Activated naive CD8-positive, alpha-beta T cell (primary cell): ENCODE measurements around the gene TRMT112.

Source experiments
- H3K27ac Mint-ChIP-seq: one replicate; pipeline ENCODE4 v1.8.0; 2021; ENCODE audit warnings: mixed read lengths
- H3K27me3 Mint-ChIP-seq: one replicate; pipeline ENCODE4 v1.8.0; 2021; ENCODE audit warnings: mixed read lengths
- H3K36me3 Mint-ChIP-seq: one replicate; pipeline ENCODE4 v1.8.0; 2021; ENCODE audit warnings: mixed read lengths
- H3K4me1 Mint-ChIP-seq: one replicate; pipeline ENCODE4 v1.8.0; 2021; ENCODE audit warnings: low read depth, mixed read lengths
- H3K4me3 Mint-ChIP-seq: one replicate; pipeline ENCODE4 v1.8.0; 2021; ENCODE audit warnings: mild to moderate bottlenecking, mixed read lengths
- H3K9me3 Mint-ChIP-seq: one replicate; pipeline ENCODE4 v1.8.0; 2021; ENCODE audit warnings: low read depth, mixed read lengths

The TRMT112 gene

GRCh38 chr11:64287676-64288352, 29.5 kb downstream of the TRMT112 start:
- Mint-ChIP-seq H3K27me3 (peaks cover 5% of the 10 kb centered on the region), H3K36me3 (no peaks in the 10 kb centered on the region), H3K27ac (no peak overlapping the region), H3K4me1 (peaks cover 21% of the 10 kb centered on the region), H3K4me3 (no peak overlapping the region), H3K9me3 (no peaks in the 10 kb centered on the region)

- Mint-ChIP-seq H3K27ac (peak overlapping the region; percentile 72), H3K36me3 (no peaks in the 10 kb centered on the region), H3K9me3 (no peaks in the 10 kb centered on the region), H3K4me3 (peak overlapping the region; percentile 78), H3K27me3 (peaks cover 5% of the 10 kb centered on the region), H3K4me1 (peaks cover 19% of the 10 kb centered on the region)
These were observed 30.6 kb downstream of the TRMT112 start for GRCh38 chr11:64286801-64287159.

- peaks cover 19% of the 10 kb centered on the region for H3K4me1 Mint-ChIP-seq
- peak overlapping the region; percentile 78 for H3K4me3 Mint-ChIP-seq
- H3K36me3 Mint-ChIP-seq, result no peaks in the 10 kb centered on the region
- peaks cover 5% of the 10 kb centered on the region for H3K27me3 Mint-ChIP-seq
- peak overlapping the region; percentile 72 for H3K27ac Mint-ChIP-seq
- no peaks in the 10 kb centered on the region for H3K9me3 Mint-ChIP-seq
These were observed 31.2 kb downstream of the TRMT112 start for GRCh38 chr11:64285885-64286800.

GRCh38 chr11:64284962-64285884, 32.1 kb downstream of the TRMT112 start, which contains the start of gene GPR137:
TSS of gene GPR137 (plus strand) at chr11:64285848. CDS start at chr11:64286525, 677 bp downstream.
- no peaks in the 10 kb centered on the region for H3K36me3 Mint-ChIP-seq
- H3K27me3 Mint-ChIP-seq, result no peaks in the 10 kb centered on the region
- H3K4me3 Mint-ChIP-seq, result peak within 1 kb of the TSS; percentile 86
- H3K27ac Mint-ChIP-seq, result peak within 1 kb of the TSS; percentile 87
- H3K9me3 Mint-ChIP-seq, result no peaks in the 10 kb centered on the region
- H3K4me1 Mint-ChIP-seq, result peaks cover 15% of the 10 kb centered on the region

- Mint-ChIP-seq H3K27ac (peak within 1 kb of the TSS; percentile 87), H3K27me3 (no peaks in the 10 kb centered on the region), H3K4me3 (peak within 1 kb of the TSS; percentile 86), H3K36me3 (no peaks in the 10 kb centered on the region), H3K9me3 (no peaks in the 10 kb centered on the region), H3K4me1 (peaks cover 15% of the 10 kb centered on the region)
These were observed 33.1 kb downstream of the TRMT112 start, which contains the start of gene BAD for GRCh38 chr11:64284048-64284961. TSS of gene BAD (minus strand) at chr11:64284665. CDS start at chr11:64284368, 297 bp downstream.

GRCh38 chr11:64283092-64283491, 34.3 kb downstream of the TRMT112 start:
- Mint-ChIP-seq H3K9me3 (no peaks in the 10 kb centered on the region), H3K4me3 (peak overlapping the region; percentile 30), H3K27me3 (no peaks in the 10 kb centered on the region), H3K36me3 (peaks cover 3% of the 10 kb centered on the region), H3K27ac (no peak overlapping the region), H3K4me1 (peaks cover 15% of the 10 kb centered on the region)

- Mint-ChIP-seq H3K4me1 (peaks cover 15% of the 10 kb centered on the region), H3K27me3 (no peaks in the 10 kb centered on the region), H3K9me3 (no peaks in the 10 kb centered on the region), H3K27ac (no peak overlapping the region), H3K4me3 (no peak overlapping the region), H3K36me3 (peaks cover 3% of the 10 kb centered on the region)
These were observed 35.2 kb downstream of the TRMT112 start for GRCh38 chr11:64281957-64282770.

- no peak overlapping the region for H3K4me3 Mint-ChIP-seq
- H3K27ac Mint-ChIP-seq, result no peak overlapping the region
These were observed 38.7 kb downstream of the TRMT112 start for GRCh38 chr11:64278576-64279190.

GRCh38 chr11:64276653-64277431, 40.5 kb downstream of the TRMT112 start:
- Mint-ChIP-seq H3K4me3 (no peak overlapping the region), H3K36me3 (peaks cover 3% of the 10 kb centered on the region), H3K27ac (no peak overlapping the region), H3K27me3 (no peaks in the 10 kb centered on the region), H3K9me3 (no peaks in the 10 kb centered on the region), H3K4me1 (peaks cover 3% of the 10 kb centered on the region)

More at GRCh38 chr11:64278576-64279190, 38.7 kb downstream of the TRMT112 start:
- Mint-ChIP-seq H3K36me3 (peaks cover 3% of the 10 kb centered on the region), H3K9me3 (no peaks in the 10 kb centered on the region), H3K27me3 (no peaks in the 10 kb centered on the region), H3K4me1 (peaks cover 4% of the 10 kb centered on the region)

GRCh38 chr11:64275841-64276240, 41.5 kb downstream of the TRMT112 start:
- no peaks in the 10 kb centered on the region for H3K27me3 Mint-ChIP-seq
- peaks cover 3% of the 10 kb centered on the region for H3K36me3 Mint-ChIP-seq
- no peaks in the 10 kb centered on the region for H3K9me3 Mint-ChIP-seq
- no peak overlapping the region for H3K27ac Mint-ChIP-seq
- H3K4me1 Mint-ChIP-seq, result peaks cover 3% of the 10 kb centered on the region
- H3K4me3 Mint-ChIP-seq, result no peak overlapping the region

GRCh38 chr11:64275031-64275800, 42.1 kb downstream of the TRMT112 start:
- peaks cover 3% of the 10 kb centered on the region for H3K36me3 Mint-ChIP-seq
- no peak overlapping the region for H3K27ac Mint-ChIP-seq
- H3K4me1 Mint-ChIP-seq, result peaks cover 3% of the 10 kb centered on the region
- no peaks in the 10 kb centered on the region for H3K9me3 Mint-ChIP-seq
- H3K4me3 Mint-ChIP-seq, result no peak overlapping the region
- H3K27me3 Mint-ChIP-seq, result no peaks in the 10 kb centered on the region
